H9 (cell line): ENCODE measurements around the gene SNAP47. TPM values are rescaled to one million over a fixed set of nuclear protein-coding genes. Genes with fewer than 3 reads are reported as not detected.

Source experiments
- DNase-seq: peaks from one replicate; pipeline ENCODE4 v3.0.0-alpha.2; 2017
- H2AFZ ChIP-seq: one replicate; pipeline ENCODE4 v1.6.1; 2013; ENCODE audit warnings: mild to moderate bottlenecking, low read length, control low read depth, moderate library complexity
- H2AK5ac ChIP-seq: 2 replicates; pipeline ENCODE4 v1.6.1; 2013; ENCODE audit warnings: low read length, control low read depth, mixed read lengths; ENCODE audit not compliant: insufficient read length
- H2BK120ac ChIP-seq: one replicate; pipeline ENCODE4 v1.6.1; 2013; ENCODE audit warnings: low read depth, mild to moderate bottlenecking, low read length, control low read depth, inconsistent platforms; ENCODE audit not compliant: poor library complexity, severe bottlenecking
- H2BK12ac ChIP-seq: 2 replicates; pipeline ENCODE4 v1.6.1; 2013; ENCODE audit warnings: low read length, control low read depth, mixed read lengths, low read depth; ENCODE audit not compliant: insufficient read length
- H2BK15ac ChIP-seq: 2 replicates; pipeline ENCODE4 v1.6.1; 2013; ENCODE audit warnings: low read depth, low read length, control low read depth
- H2BK20ac ChIP-seq: one replicate; pipeline ENCODE4 v1.6.1; 2013; ENCODE audit warnings: low read depth, mild to moderate bottlenecking, low read length, control low read depth, inconsistent platforms; ENCODE audit not compliant: poor library complexity, severe bottlenecking
- H2BK5ac ChIP-seq: 2 replicates; pipeline ENCODE4 v1.6.1; 2013; ENCODE audit warnings: low read length, control low read depth, mixed read lengths; ENCODE audit not compliant: insufficient read length
- H3K14ac ChIP-seq: 2 replicates; pipeline ENCODE4 v1.6.1; 2013; ENCODE audit warnings: low read length, control low read depth; ENCODE audit not compliant: insufficient read depth
- H3K18ac ChIP-seq: 2 replicates; pipeline ENCODE4 v1.6.1; 2013; ENCODE audit warnings: low read depth, mild to moderate bottlenecking, mixed read lengths, low read length, control low read depth; ENCODE audit not compliant: insufficient read length
- H3K23ac ChIP-seq: 2 replicates; pipeline ENCODE4 v1.6.1; 2013; ENCODE audit warnings: low read length, control low read depth, mixed read lengths, low read depth; ENCODE audit not compliant: insufficient read length
- H3K23me2 ChIP-seq: 2 replicates; pipeline ENCODE4 v1.6.1; 2013; ENCODE audit warnings: low read depth, mild to moderate bottlenecking, mixed read lengths, low read length, control low read depth; ENCODE audit not compliant: insufficient read length, poor library complexity, severe bottlenecking
- H3K27ac ChIP-seq: 2 replicates; pipeline ENCODE4 v1.5.1; 2013; ENCODE audit warnings: low read length, control low read depth, mixed read lengths, low read depth; ENCODE audit not compliant: insufficient read length
- H3K27me3 ChIP-seq: 2 replicates; pipeline ENCODE4 v1.6.1; 2013; ENCODE audit warnings: low read length, control low read depth, inconsistent platforms; ENCODE audit not compliant: insufficient read depth
- H3K4ac ChIP-seq: 2 replicates; pipeline ENCODE4 v1.6.1; 2013; ENCODE audit warnings: low read depth, mild to moderate bottlenecking, control low read depth, inconsistent platforms, low read length, moderate library complexity
- H3K4me1 ChIP-seq: 2 replicates; pipeline ENCODE4 v1.6.1; 2013; ENCODE audit warnings: low read length, control low read depth, inconsistent platforms; ENCODE audit not compliant: insufficient read depth
- H3K4me2 ChIP-seq: 2 replicates; pipeline ENCODE4 v1.6.1; 2013; ENCODE audit warnings: low read length, control low read depth, mixed read lengths; ENCODE audit not compliant: insufficient read length, insufficient read depth
- H3K56ac ChIP-seq: 2 replicates; pipeline ENCODE4 v1.6.1; 2013; ENCODE audit warnings: low read depth, mild to moderate bottlenecking, mixed read lengths, low read length, control low read depth; ENCODE audit not compliant: insufficient read length
- H3K79me1 ChIP-seq: 2 replicates; pipeline ENCODE4 v1.6.1; 2013; ENCODE audit warnings: low read depth, mild to moderate bottlenecking, moderate library complexity, low read length, control low read depth, inconsistent platforms; ENCODE audit not compliant: insufficient read depth, poor library complexity, severe bottlenecking
- H3K79me2 ChIP-seq: 2 replicates; pipeline ENCODE4 v1.6.1; 2013; ENCODE audit warnings: low read length, control low read depth, inconsistent platforms; ENCODE audit not compliant: insufficient read depth
- H3K9ac ChIP-seq: 2 replicates; pipeline ENCODE4 v1.6.1; 2013; ENCODE audit warnings: low read length, control low read depth, mixed read lengths; ENCODE audit not compliant: insufficient read length; ENCODE audit errors: extremely low read depth
- H3K9me3 ChIP-seq: one replicate; pipeline ENCODE4 v1.6.1; 2013; ENCODE audit warnings: low read depth, low read length, inconsistent platforms; ENCODE audit not compliant: control insufficient read depth
- H3T11ph ChIP-seq: one replicate; pipeline ENCODE4 v1.6.1; 2013; ENCODE audit warnings: mild to moderate bottlenecking, low read length, control low read depth, inconsistent platforms
- H4K20me1 ChIP-seq: one replicate; pipeline ENCODE4 v1.6.1; 2013; ENCODE audit not compliant: control insufficient read depth, insufficient read length, insufficient read depth
- H4K5ac ChIP-seq: 2 replicates; pipeline ENCODE4 v1.6.1; 2013; ENCODE audit warnings: low read depth, mild to moderate bottlenecking, mixed read lengths, low read length, control low read depth; ENCODE audit not compliant: insufficient read length
- H4K8ac ChIP-seq: replicated peaks from 2 replicates; pipeline ENCODE4 v1.6.1; 2013; ENCODE audit warnings: low read length, control low read depth, mixed read lengths, low read depth; ENCODE audit not compliant: insufficient read length
- H4K91ac ChIP-seq: 2 replicates; pipeline ENCODE4 v1.6.1; 2013; ENCODE audit warnings: low read depth, mild to moderate bottlenecking, moderate library complexity, mixed read lengths, low read length, control low read depth; ENCODE audit not compliant: insufficient read length
- H3K27ac Mint-ChIP-seq, 3 experiments: 2 replicates in 2 of 3; 3 replicates in 1 of 3; pipeline ENCODE4 v1.8.0; 2020 to 2021; ENCODE audit warnings: mixed read lengths in 3 of 3, mild to moderate bottlenecking in 1 of 3, moderate library complexity in 1 of 3
- H3K27me3 Mint-ChIP-seq: 2 replicates; pipeline ENCODE4 v1.8.0; 2021; ENCODE audit warnings: low read depth, mild to moderate bottlenecking, moderate library complexity, mixed read lengths
- H3K36me3 Mint-ChIP-seq, 3 experiments: 2 replicates in 2 of 3; 3 replicates in 1 of 3; pipeline ENCODE4 v1.8.0; 2020 to 2021; ENCODE audit warnings: low read depth in 3 of 3, mixed read lengths in 3 of 3; ENCODE audit not compliant: insufficient read depth in 1 of 3
- H3K4me1 Mint-ChIP-seq, 2 experiments: 2 replicates each; pipeline ENCODE4 v1.8.0; 2020; ENCODE audit warnings: mixed read lengths in 2 of 2
- H3K4me3 Mint-ChIP-seq, 2 experiments: 2 replicates in 1 of 2; 3 replicates in 1 of 2; pipeline ENCODE4 v1.8.0; 2020 to 2021; ENCODE audit warnings: mild to moderate bottlenecking in 2 of 2, mixed read lengths in 2 of 2, moderate library complexity in 1 of 2
- H3K9me3 Mint-ChIP-seq, 2 experiments: 2 replicates in 1 of 2; 3 replicates in 1 of 2; pipeline ENCODE4 v1.8.0; 2020; ENCODE audit warnings: mild to moderate bottlenecking in 2 of 2, mixed read lengths in 2 of 2, moderate library complexity in 1 of 2
- CTCF ChIP-seq: fragments of 200-600 bp; sonication (generic); conservative IDR thresholded peaks from 3 replicates; pipeline ENCODE4 v1.8.0; 2021; ENCODE audit warnings: antibody characterized with exemption, mild to moderate bottlenecking
- WGBS: extraction: QIAGEN DNeasy Blood & Tissue Kit; methylation state at CpG from one replicate; pipeline ENCODE4 v1.1.7; 2013; ENCODE audit warnings: missing lambda C conversion rate, low lambda C conversion rate, mixed read lengths; ENCODE audit not compliant: insufficient read length; ENCODE audit errors: extremely low coverage; 5-methylcytosine and 5-hydroxymethylcytosine counted together
- long read RNA-seq: library from polyadenylated mRNA; unstranded; transcript quantifications from one replicate; pipeline ENCODE4 v2.0.0, GENCODE V29; 2020
- total RNA-seq: library from RNA; stranded (reverse); gene quantifications from 2 replicates; pipeline ENCODE4 v1.2.1, GENCODE V29; 2021

The SNAP47 gene
- total RNA-seq: 44.1 TPM in 2 replicates
- long read RNA-seq, transcript SNAP47-210 (3 exons, 2,375 nt): minor isoform, 11 of 426 reads
- long read RNA-seq, transcript SNAP47-203 (4 exons, 1,446 nt): minor isoform, 14 of 426 reads
- long read RNA-seq, transcript SNAP47-202 (5 exons, 2,362 nt): major isoform, 234 of 426 reads
- long read RNA-seq, partial matches to known transcripts: 101 of 426 reads
- long read RNA-seq, other reads (novel, unspliced or antisense): 63 of 426 reads

DNA sequence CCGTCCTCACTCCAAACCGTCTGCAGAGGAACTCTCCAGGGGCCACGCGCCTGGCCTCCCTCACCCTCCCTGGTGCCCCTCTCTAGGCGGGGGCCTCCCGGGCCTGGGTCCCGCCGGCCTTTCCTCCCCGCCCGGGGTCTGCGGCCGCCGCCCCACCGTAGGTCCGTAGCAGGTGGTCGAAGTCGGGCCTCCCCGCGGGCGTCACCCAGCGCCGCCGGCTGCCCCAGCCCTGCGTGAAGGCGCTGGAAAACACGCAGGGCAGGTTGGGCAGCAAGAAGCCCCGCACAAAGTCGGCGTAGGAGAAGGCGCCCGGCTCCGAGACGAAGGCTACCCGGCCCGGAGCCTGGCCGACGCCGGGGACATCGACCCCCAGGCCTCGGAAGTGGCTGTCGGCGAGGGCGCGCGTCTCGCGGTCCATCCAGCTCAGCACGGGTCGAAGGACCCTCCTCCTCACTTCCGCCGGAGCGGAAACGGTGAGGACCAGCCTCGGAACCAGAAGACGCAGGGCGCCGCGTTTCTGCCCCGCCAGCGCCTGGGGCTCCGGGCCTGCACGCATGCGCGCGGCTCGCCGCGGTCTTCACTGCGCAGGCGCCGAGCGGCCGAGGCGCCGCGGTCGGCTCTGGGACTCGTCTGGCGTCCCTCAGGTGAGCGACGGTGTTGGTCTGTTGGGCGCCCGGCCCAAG, at the start of gene SNAP47, which contains the start of gene JMJD4:
Gene SNAP47 (plus strand): TSS at position 580 of the 683 bp plus-strand sequence. CDS start 12,302 bp downstream, outside the sequence.
Gene JMJD4 (minus strand): TSS at position 447 of the 683 bp plus-strand sequence. CDS start 29 bp downstream, at position 418.
- Mint-ChIP-seq H3K9me3 (no peaks in the 10 kb centered on the region), H3K27ac (peak within 1 kb of the TSS; percentile 49 to 84 (median 83); a peak in 5 of 7 replicates), H3K36me3 (peaks cover 7 to 23% (median 22%) of the 10 kb centered on the region in 3 experiments; a peak in 6 of 7 replicates), H3K27me3 (no peaks in the 10 kb centered on the region; the same call in 1 of the 2 replicates), H3K4me1 (peaks cover 12 to 25% of the 10 kb centered on the region in 2 experiments), H3K4me3 (peak within 1 kb of the TSS; percentile 89 to 96)
- Histone ChIP-seq H3K79me2 (peaks cover 10% of the 10 kb centered on the region; the same call in 1 of the 2 replicates), H3K9me3 (no peaks in the 10 kb centered on the region), H3K4ac (no peak within 1 kb of the TSS), H4K8ac (no peak within 1 kb of the TSS), H4K20me1 (peaks cover 6% of the 10 kb centered on the region), H2BK15ac (no peak within 1 kb of the TSS), H3K23ac (no peak within 1 kb of the TSS), H3K4me1 (peaks cover 3% of the 10 kb centered on the region; the same call in 1 of the 2 replicates), H2BK12ac (no peak within 1 kb of the TSS), H3K9ac (peak within 1 kb of the TSS; percentile 84), H2AK5ac (no peak within 1 kb of the TSS), H2BK120ac (no peak within 1 kb of the TSS), H3K56ac (no peak within 1 kb of the TSS), H4K5ac (no peak within 1 kb of the TSS), H3T11ph (no peak within 1 kb of the TSS), H3K27ac (no peak within 1 kb of the TSS), H4K91ac (no peak within 1 kb of the TSS), H3K14ac (peak within 1 kb of the TSS; percentile 80), H2BK20ac (no peak within 1 kb of the TSS), H2BK5ac (no peak within 1 kb of the TSS), H3K23me2 (peaks cover 18% of the 10 kb centered on the region), H3K18ac (peak within 1 kb of the TSS; percentile 41), H3K79me1 (no peaks in the 10 kb centered on the region), H2AFZ (no peak within 1 kb of the TSS), H3K27me3 (no peaks in the 10 kb centered on the region), H3K4me2 (peak within 1 kb of the TSS; percentile 95)
- WGBS: no CpG with 5 or more reads among the region's 83 CpGs
- DNase-seq: peak; percentile 95
- no peak for TF ChIP-seq CTCF
